HepG2 (cell line): ENCODE measurements around the gene PSMB8. TPM values are rescaled to one million over a fixed set of nuclear protein-coding genes. Genes with fewer than 3 reads are reported as not detected.

Experiments used
- CREM ChIP-seq, 2 experiments: sonication (generic) in 1 of 2; formaldehyde crosslinking in 1 of 2; IDR thresholded peaks; 2 replicates each; pipeline versions ENCODE4 v1.4.0 to v1.6.1; 2016 to 2020; ENCODE audit warnings: antibody characterized with exemption in 1 of 2, mild to moderate bottlenecking in 1 of 2, missing genetic modification reagents in 1 of 2
- DMTF1 ChIP-seq: sonication (generic); formaldehyde crosslinking; IDR thresholded peaks from 2 replicates; pipeline ENCODE4 v1.4.0; 2020; ENCODE audit warnings: mild to moderate bottlenecking, missing genetic modification reagents
- FOXC1 ChIP-seq: sonication (generic); formaldehyde crosslinking; IDR thresholded peaks from 2 replicates; pipeline ENCODE4 v1.8.0; 2022; ENCODE audit warnings: mild to moderate bottlenecking, missing genetic modification reagents, borderline replicate concordance
- KAT7 ChIP-seq: IDR thresholded peaks from 2 replicates; pipeline ENCODE4 v1.6.1; 2018; ENCODE audit warnings: borderline replicate concordance, missing compliant biosample characterization
- KLF15 ChIP-seq: sonication (generic); formaldehyde crosslinking; IDR thresholded peaks from 2 replicates; pipeline ENCODE4 v1.8.1; 2023; ENCODE audit warnings: borderline replicate concordance, mild to moderate bottlenecking, inconsistent platforms, missing genetic modification reagents, mixed read lengths
- KMT2A ChIP-seq: sonication (generic); formaldehyde crosslinking; IDR thresholded peaks from 2 replicates; pipeline ENCODE4 v1.4.0; 2020; ENCODE audit warnings: missing genetic modification reagents
- MED13 ChIP-seq: sonication (generic); formaldehyde crosslinking; IDR thresholded peaks from 2 replicates; pipeline ENCODE4 v1.5.0; 2020; ENCODE audit warnings: missing genetic modification reagents
- MED8 ChIP-seq: sonication (generic); formaldehyde crosslinking; IDR thresholded peaks from 2 replicates; pipeline ENCODE4 v1.8.1; 2023; ENCODE audit warnings: mild to moderate bottlenecking, missing genetic modification reagents; ENCODE audit not compliant: insufficient replicate concordance
- NR3C1 ChIP-seq: sonication (generic); formaldehyde crosslinking; IDR thresholded peaks from 2 replicates; pipeline ENCODE4 v1.4.0; 2020; ENCODE audit warnings: missing genetic modification reagents
- PCBP2 ChIP-seq: fragments of 200-400 bp; formaldehyde crosslinking; optimal IDR thresholded peaks from 2 replicates; pipeline ENCODE3; 2018; ENCODE audit warnings: low read length, low read depth; ENCODE audit not compliant: poor library complexity, severe bottlenecking
- RARG ChIP-seq: sonication (generic); formaldehyde crosslinking; IDR thresholded peaks from 2 replicates; pipeline ENCODE4 v1.4.0; 2020; ENCODE audit warnings: low read depth, mild to moderate bottlenecking, missing genetic modification reagents
- YEATS4 ChIP-seq: sonication (generic); formaldehyde crosslinking; IDR thresholded peaks from 2 replicates; pipeline ENCODE4 v1.4.0; 2020; ENCODE audit warnings: missing genetic modification reagents, borderline replicate concordance
- ZNF264 ChIP-seq: sonication (generic); formaldehyde crosslinking; IDR thresholded peaks from 2 replicates; pipeline ENCODE4 v1.4.0; 2020; ENCODE audit warnings: missing genetic modification reagents
- ZNF451 ChIP-seq: sonication (generic); formaldehyde crosslinking; IDR thresholded peaks from 2 replicates; pipeline ENCODE4 v1.5.0; 2020; ENCODE audit warnings: mild to moderate bottlenecking, missing genetic modification reagents
- ZNF768 ChIP-seq: sonication (generic); formaldehyde crosslinking; IDR thresholded peaks from 2 replicates; pipeline ENCODE4 v1.4.0; 2020; ENCODE audit warnings: missing genetic modification reagents
- ZSCAN25 ChIP-seq: sonication (generic); formaldehyde crosslinking; IDR thresholded peaks from 2 replicates; pipeline ENCODE4 v1.8.0; 2022; ENCODE audit warnings: mild to moderate bottlenecking, missing genetic modification reagents
- ZSCAN9 ChIP-seq: IDR thresholded peaks from 2 replicates; pipeline ENCODE4 v1.6.1; 2016; ENCODE audit warnings: borderline replicate concordance
- polyA plus RNA-seq, 8 experiments: library from polyadenylated mRNA; depleted of rRNA in 3 of 8; stranded (reverse) in 7 of 8; unstranded in 1 of 8; fragments of >200 nt; fragmentation: Illumina TruSeq in 4 of 8; extraction: Trizol in 4 of 8; gene quantifications; 2 replicates each; pipeline versions ENCODE4 v1.2.1 to v1.2.3, GENCODE V29; 2011 to 2016; ENCODE audit warnings: low read depth in 4 of 8, missing spikeins in 1 of 8, mixed read lengths in 1 of 8; ENCODE audit not compliant: insufficient read depth in 1 of 8
- total RNA-seq, 5 experiments: library from RNA; depleted of rRNA; stranded (reverse); fragments of >200 nt; fragmentation: Illumina TruSeq; extraction: Trizol; gene quantifications; 2 replicates each; pipeline ENCODE4 v1.2.3, GENCODE V29; 2016; ENCODE audit warnings: low read depth in 1 of 5
- TF ChIP-seq, protein P1 (sequence below): sonication (generic); formaldehyde crosslinking; IDR thresholded peaks from 2 replicates; pipeline ENCODE4 v1.5.0; 2020; ENCODE audit warnings: mild to moderate bottlenecking, missing genetic modification reagents, borderline replicate concordance

The PSMB8 gene
- total and polyA plus RNA-seq, 2 of the 13 experiments (the other 11 are each of a cell fraction or from before 2014, with no cell fraction given), result 30.7 to 64.7 TPM

GRCh38 chr6:32838114-32838958 is 5.5 kb downstream of the PSMB8 start, which contains the start of gene TAP2 (continued):
- TF ChIP-seq DMTF1 (CRISPR knock-in tag) (no peak), ZNF451 (CRISPR knock-in tag) (no peak), MED13 (CRISPR knock-in tag) (no peak), FOXC1 (CRISPR knock-in tag) (peak; percentile 82), MED8 (CRISPR knock-in tag) (no peak), KLF15 (CRISPR knock-in tag) (0 out of 2 replicates have a peak, but pooled peaks have one; percentile 56), ZSCAN9 (CRISPR knock-in tag) (peak; percentile 23), KAT7 (CRISPR knock-in tag) (peak; percentile 96), CREM (IDR thresholded peaks at IDR 0.05) (no peak), CREM (CRISPR knock-in tag; IDR thresholded peaks at IDR 0.05) (no peak), KMT2A (CRISPR knock-in tag) (peak; percentile 100), ZNF768 (CRISPR knock-in tag) (peak; percentile 50), RARG (CRISPR knock-in tag) (no peak), YEATS4 (CRISPR knock-in tag) (peak; percentile 46), ZSCAN25 (CRISPR knock-in tag) (peak; percentile 69; the same call in 1 of the 2 replicates), NR3C1 (no peak), PCBP2 (no peak), ZNF264 (CRISPR knock-in tag) (no peak; the same call in 1 of the 2 replicates)
- TF ChIP-seq, protein P1, sequence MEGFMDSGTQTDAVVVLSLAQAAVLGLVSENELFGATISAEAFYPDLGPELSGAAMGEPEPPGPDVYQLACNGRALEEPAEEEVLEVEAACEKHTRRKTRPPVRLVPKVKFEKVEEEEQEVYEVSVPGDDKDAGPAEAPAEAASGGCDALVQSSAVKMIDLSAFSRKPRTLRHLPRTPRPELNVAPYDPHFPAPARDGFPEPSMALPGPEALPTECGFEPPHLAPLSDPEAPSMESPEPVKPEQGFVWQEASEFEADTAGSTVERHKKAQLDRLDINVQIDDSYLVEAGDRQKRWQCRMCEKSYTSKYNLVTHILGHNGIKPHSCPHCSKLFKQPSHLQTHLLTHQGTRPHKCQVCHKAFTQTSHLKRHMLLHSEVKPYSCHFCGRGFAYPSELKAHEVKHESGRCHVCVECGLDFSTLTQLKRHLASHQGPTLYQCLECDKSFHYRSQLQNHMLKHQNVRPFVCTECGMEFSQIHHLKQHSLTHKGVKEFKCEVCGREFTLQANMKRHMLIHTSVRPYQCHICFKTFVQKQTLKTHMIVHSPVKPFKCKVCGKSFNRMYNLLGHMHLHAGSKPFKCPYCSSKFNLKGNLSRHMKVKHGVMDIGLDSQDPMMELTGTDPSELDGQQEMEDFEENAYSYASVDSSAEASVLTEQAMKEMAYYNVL (CRISPR knock-in tag), result peak; percentile 82
